Measurements from ENCODE around the gene CFAP97.

- no peak for TF ChIP-seq CTCF (IDR thresholded peaks at IDR 0.05; ENCODE audit: low read depth, low read length)
- no peak for TF ChIP-seq EZH2phosphoT487 (IDR thresholded peaks at IDR 0.05; ENCODE audit: low read depth)
These were observed 43.4 kb upstream of the CFAP97 start for GRCh38 chr4:185247151-185247550.
